Inflammatory macrophage treated with lipopolysaccharide for 1 hour (primary cell): ENCODE data around the gene LAMTOR2.
A peak's percentile ranks its signal among the peaks of the same experiment; 100 is the strongest.
"Not testable (repeated sequence)": the region's sequence is repeated elsewhere in the genome, so short reads cannot be mapped to it uniquely, and the experiment has no call there.

Experiments used
- DNase-seq, 2 donors: peaks; one replicate each; pipeline ENCODE4 v3.0.0-alpha.2; 2020 to 2022

LAMTOR2 gene

GRCh38 chr1:156052862-156053767, 1.5 kb upstream of the LAMTOR2 start:
- DNase-seq, result peak; percentile 71 to 74

GRCh38 chr1:156053768-156054499, 648 bp upstream of the LAMTOR2 start, which contains the start of gene UBQLN4:
TSS of gene UBQLN4 (minus strand) at chr1:156053798. CDS start at chr1:156053701, 97 bp downstream.
- peak; percentile 79 to 82 for DNase-seq

- DNase-seq, result peak; percentile 54 to 58
Measured at GRCh38 chr1:156055281-156056048, 883 bp downstream of the LAMTOR2 start.

- no peak for DNase-seq
Measured at GRCh38 chr1:156056326-156056849, 1.8 kb downstream of the LAMTOR2 start.

GRCh38 chr1:156060937-156061636, 6.5 kb downstream of the LAMTOR2 start, which contains the start of gene RAB25:
TSS of gene RAB25 (plus strand) at chr1:156061160. CDS start at chr1:156061401, 241 bp downstream.
- no peak for DNase-seq

GRCh38 chr1:156062189-156062588, 7.6 kb downstream of the LAMTOR2 start:
- DNase-seq, result no peak

- DNase-seq, result no peak
Measured at GRCh38 chr1:156063997-156064285, 9.4 kb downstream of the LAMTOR2 start.

- DNase-seq, result no peak
Measured at GRCh38 chr1:156064615-156065014, 10.0 kb downstream of the LAMTOR2 start.

- no peak for DNase-seq
Measured at GRCh38 chr1:156065212-156065611, 10.6 kb downstream of the LAMTOR2 start.

GRCh38 chr1:156065871-156066270, 11.3 kb downstream of the LAMTOR2 start:
- no peak for DNase-seq

- DNase-seq, result no peak
Measured at GRCh38 chr1:156067262-156067661, 12.7 kb downstream of the LAMTOR2 start.

GRCh38 chr1:156069490-156070455, 15.2 kb downstream of the LAMTOR2 start:
- no peak for DNase-seq

- DNase-seq, result no peak
Measured at GRCh38 chr1:156070548-156070947, 16.0 kb downstream of the LAMTOR2 start.

GRCh38 chr1:156071332-156071816, 16.8 kb downstream of the LAMTOR2 start:
- DNase-seq, result not testable (repeated sequence)

- no peak for DNase-seq
Measured at GRCh38 chr1:156072251-156072650, 17.7 kb downstream of the LAMTOR2 start.

GRCh38 chr1:156073110-156073687, 18.6 kb downstream of the LAMTOR2 start:
- no peak for DNase-seq

- DNase-seq, result no peak
Measured at GRCh38 chr1:156073740-156074139, 19.2 kb downstream of the LAMTOR2 start.

GRCh38 chr1:156074661-156075060, 20.1 kb downstream of the LAMTOR2 start:
- DNase-seq, result no peak

GRCh38 chr1:156075162-156075561, 20.6 kb downstream of the LAMTOR2 start:
- DNase-seq, result no peak

- no peak for DNase-seq
Measured at GRCh38 chr1:156075775-156076204, 21.2 kb downstream of the LAMTOR2 start.
